C4-2B (cell line): ENCODE results near the gene LMF2.

Source experiments
- CTCF ChIP-seq: fragments of 450-650 bp; conservative IDR thresholded peaks from 2 replicates; pipeline ENCODE4 v1.5.1; 2017; ENCODE audit warnings: mild to moderate bottlenecking
- ZFX ChIP-seq: fragments of 450-650 bp; IDR thresholded peaks from 2 replicates; pipeline ENCODE4 v1.6.1; 2017

- TF ChIP-seq CTCF (no peak), ZFX (no peak)
Observed at GRCh38 chr22:50506611-50507420, 686 bp downstream of the LMF2 start.
